Kidney epithelial cell (primary cell): ENCODE data around the gene TSFM. TPM values are rescaled to one million over a fixed set of nuclear protein-coding genes. Genes with fewer than 3 reads are reported as not detected.

Experiments used
- DNase-seq: peaks from one replicate; pipeline ENCODE4 v3.0.0-alpha.2; 2010; ENCODE audit warnings: low read depth
- H3K27me3 ChIP-seq: 2 replicates; pipeline ENCODE4 v1.6.0; 2011; ENCODE audit warnings: low read length; ENCODE audit not compliant: control insufficient read depth, insufficient read depth
- H3K36me3 ChIP-seq: 2 replicates; pipeline ENCODE4 v1.5.1; 2011; ENCODE audit warnings: low read length; ENCODE audit not compliant: control insufficient read depth, insufficient read depth
- H3K4me3 ChIP-seq: 2 replicates; pipeline ENCODE4 v1.5.1; 2011; ENCODE audit warnings: low read depth, mild to moderate bottlenecking, control low read depth, low read length
- total RNA-seq: library from RNA; depleted of rRNA; stranded (reverse); fragments of >200 nt; gene quantifications from 2 replicates; pipeline ENCODE4 v1.2.3, GENCODE V29; 2015
- TF ChIP-seq, protein P1 (sequence below): IDR thresholded peaks from 2 replicates; pipeline ENCODE4 v1.5.1; 2011; ENCODE audit warnings: mild to moderate bottlenecking, moderate library complexity, low read length, control low read depth, inconsistent platforms; ENCODE audit not compliant: insufficient read depth, poor library complexity, severe bottlenecking

Gene TSFM
- total RNA-seq, 1 donor from 2014 or later: 21.5 TPM

GRCh38 chr12:57736741-57737466, 45.7 kb upstream of the TSFM start:
- TF ChIP-seq, protein P1, sequence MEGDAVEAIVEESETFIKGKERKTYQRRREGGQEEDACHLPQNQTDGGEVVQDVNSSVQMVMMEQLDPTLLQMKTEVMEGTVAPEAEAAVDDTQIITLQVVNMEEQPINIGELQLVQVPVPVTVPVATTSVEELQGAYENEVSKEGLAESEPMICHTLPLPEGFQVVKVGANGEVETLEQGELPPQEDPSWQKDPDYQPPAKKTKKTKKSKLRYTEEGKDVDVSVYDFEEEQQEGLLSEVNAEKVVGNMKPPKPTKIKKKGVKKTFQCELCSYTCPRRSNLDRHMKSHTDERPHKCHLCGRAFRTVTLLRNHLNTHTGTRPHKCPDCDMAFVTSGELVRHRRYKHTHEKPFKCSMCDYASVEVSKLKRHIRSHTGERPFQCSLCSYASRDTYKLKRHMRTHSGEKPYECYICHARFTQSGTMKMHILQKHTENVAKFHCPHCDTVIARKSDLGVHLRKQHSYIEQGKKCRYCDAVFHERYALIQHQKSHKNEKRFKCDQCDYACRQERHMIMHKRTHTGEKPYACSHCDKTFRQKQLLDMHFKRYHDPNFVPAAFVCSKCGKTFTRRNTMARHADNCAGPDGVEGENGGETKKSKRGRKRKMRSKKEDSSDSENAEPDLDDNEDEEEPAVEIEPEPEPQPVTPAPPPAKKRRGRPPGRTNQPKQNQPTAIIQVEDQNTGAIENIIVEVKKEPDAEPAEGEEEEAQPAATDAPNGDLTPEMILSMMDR: no peak
- H3K36me3 ChIP-seq: no peaks in the 10 kb centered on the region
- no peak for DNase-seq
- peaks cover 95% of the 10 kb centered on the region for H3K27me3 ChIP-seq
- H3K4me3 ChIP-seq: no peak overlapping the region

DNA sequence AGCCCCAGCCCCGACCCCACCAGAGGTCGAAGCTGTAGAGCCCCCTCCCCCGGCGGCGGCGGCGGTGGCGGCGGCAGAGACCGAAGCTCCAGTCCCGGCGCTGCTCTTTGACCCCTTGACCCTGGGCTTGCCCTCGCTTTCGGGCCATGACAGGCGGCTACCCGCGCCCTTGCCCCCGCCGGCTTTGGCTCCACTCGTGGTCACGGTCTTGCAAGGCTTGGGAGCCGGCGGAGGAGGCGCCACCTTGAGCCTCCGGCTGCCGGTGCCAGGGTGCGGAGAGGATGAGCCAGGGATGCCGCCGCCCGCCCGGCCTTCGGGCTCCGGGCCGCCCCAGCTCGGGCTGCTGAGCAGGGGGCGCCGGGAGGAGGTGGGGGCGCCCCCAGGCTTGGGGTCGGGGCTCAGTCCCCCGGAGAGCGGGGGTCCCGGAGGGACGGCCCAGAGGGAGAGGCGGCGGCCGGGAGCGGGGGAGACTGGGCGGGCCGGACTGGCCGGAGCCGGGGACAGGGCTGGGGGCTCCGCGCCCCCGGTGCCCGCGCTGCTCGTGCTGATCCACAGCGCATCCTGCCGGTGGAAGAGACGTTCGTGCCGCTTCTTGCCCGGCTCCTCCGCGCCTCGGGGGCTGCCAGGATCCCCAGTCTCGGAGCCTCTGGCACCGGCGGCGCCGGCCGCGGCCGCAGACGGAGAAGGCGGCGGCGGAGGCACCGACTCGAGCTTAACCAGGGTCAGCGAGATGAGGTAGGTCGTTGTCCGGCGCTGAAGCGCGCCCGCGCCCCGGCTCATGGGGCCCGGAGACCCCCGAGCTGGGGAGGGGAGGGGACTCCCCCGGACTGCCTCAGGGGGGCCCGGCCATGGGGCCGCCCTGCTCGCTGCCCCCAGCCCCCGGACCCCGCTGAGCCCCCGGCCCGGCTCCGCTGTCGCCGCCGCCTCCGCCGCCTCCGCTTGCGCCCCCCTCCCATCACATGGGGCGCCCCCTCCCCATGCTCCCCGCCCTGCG, 44.8 kb upstream of the TSFM start:
- Histone ChIP-seq H3K36me3 (no peaks in the 10 kb centered on the region), H3K27me3 (peaks cover 91% of the 10 kb centered on the region), H3K4me3 (no peak overlapping the region)
- TF ChIP-seq, protein P1: peak; percentile 5
- DNase-seq: no peak

DNA sequence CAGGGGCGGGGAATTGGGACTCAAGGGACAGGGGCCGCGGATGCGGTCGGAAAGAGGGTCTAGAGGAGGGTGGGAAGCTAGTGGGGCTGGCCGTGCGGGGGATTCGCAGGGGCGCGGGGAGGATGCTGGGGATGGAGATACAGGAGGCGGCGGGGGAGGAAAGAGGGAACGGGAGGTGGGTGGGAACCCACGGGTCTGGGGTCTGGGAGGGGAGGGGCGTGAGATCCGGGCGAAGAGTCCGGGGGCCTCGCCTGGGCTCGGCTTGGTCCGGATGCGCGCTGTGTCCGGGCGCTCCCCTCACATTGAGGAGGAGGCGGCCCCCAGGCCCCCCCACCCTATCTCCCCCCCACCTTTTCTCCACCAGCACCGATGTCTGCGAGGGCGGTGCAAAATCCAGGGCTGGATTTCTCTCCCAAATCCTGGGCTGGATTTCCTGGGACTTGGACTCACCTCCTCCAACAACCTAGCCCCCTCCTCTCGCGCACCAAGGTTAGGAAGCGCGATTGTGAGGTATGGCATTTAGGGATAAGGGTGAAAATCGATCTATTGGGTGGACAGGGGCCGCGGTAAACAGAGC, 43.8 kb upstream of the TSFM start, which contains the start of gene AGAP2:
AGAP2 (minus strand) TSS at position 82 of the 577 bp plus-strand sequence. CDS start 496 bp downstream, outside the sequence.
- H3K27me3 ChIP-seq: peaks cover 82% of the 10 kb centered on the region
- no peaks in the 10 kb centered on the region for H3K36me3 ChIP-seq
- no peak for DNase-seq
- no peak within 1 kb of the TSS for H3K4me3 ChIP-seq
- TF ChIP-seq, protein P1: no peak

DNA sequence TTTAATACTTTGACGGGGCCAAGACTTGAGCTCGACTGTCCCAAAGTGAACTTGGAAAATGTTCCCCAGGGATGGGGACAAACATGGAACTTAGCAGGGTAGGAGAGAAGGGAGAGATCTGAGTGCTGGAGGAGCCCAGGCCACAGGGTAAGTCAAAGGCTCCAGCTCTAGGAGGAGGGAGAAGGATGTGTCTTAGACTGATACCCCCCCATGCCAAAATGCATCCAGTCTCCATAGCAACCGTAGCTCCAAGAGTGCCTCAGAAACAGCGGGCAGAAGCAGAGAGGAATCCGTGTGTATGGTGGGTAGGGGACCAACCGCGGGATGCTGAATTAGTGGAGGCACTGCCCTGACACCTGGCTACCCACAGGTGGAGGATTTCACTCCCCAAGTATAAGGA, 43.2 kb upstream of the TSFM start:
- DNase-seq: no peak
- Histone ChIP-seq H3K4me3 (no peak overlapping the region), H3K27me3 (peaks cover 75% of the 10 kb centered on the region), H3K36me3 (no peaks in the 10 kb centered on the region)
- TF ChIP-seq, protein P1: no peak

DNA sequence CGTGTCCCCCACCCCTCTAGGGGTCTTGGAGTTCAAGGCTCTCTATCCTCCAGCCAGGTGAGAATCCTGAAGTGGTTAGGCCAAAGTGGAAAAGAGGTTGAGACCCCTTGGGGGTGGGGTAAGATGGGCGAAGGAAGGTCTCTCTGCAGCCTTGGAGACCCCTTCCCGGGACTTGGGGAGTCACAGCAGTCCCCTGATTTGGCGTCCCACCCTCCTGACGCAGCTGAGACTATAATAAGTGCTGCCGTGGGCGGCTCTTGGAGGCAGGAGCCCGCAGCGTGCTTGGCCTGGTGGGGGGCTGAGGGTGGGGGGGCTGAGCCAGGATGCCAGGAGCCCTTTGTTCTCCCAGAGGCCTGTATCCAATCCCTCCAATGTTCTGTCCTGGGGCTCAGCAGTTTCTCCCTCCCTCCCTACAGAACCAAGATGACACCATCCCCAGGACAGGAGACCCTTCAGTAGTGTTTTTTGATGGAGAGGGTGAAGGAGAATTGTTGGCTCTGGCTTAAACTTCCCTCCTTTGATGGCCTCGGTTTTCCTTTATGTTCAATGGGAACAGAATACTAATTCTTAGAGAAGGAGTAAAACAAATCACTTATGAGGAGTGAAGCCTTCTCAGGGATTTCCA, 42.6 kb upstream of the TSFM start:
- DNase-seq: no peak
- Histone ChIP-seq H3K27me3 (peaks cover 69% of the 10 kb centered on the region), H3K36me3 (no peaks in the 10 kb centered on the region), H3K4me3 (no peak overlapping the region)
- TF ChIP-seq, protein P1: no peak
